ENCODE measurements around the gene MYRFL.

The MYRFL gene

GRCh38 chr12:69932676-69933552 lies 107.9 kb downstream of the MYRFL start:
- DNase-seq (ENCODE audit: low read depth) = no peak

GRCh38 chr12:69934011-69934410 lies 109.0 kb downstream of the MYRFL start:
- DNase-seq (ENCODE audit: low read depth) = no peak

GRCh38 chr12:69935651-69936100 lies 110.6 kb downstream of the MYRFL start:
- DNase-seq (ENCODE audit: low read depth) = no peak

- DNase-seq (ENCODE audit: low read depth) = no peak
Observed at GRCh38 chr12:69936214-69936731, 111.2 kb downstream of the MYRFL start.

GRCh38 chr12:69936766-69937165 lies 111.7 kb downstream of the MYRFL start:
- DNase-seq (ENCODE audit: low read depth) = no peak

GRCh38 chr12:69947123-69947522 lies 122.1 kb downstream of the MYRFL start:
- no peak for DNase-seq (ENCODE audit: low read depth)

GRCh38 chr12:69947897-69948296 lies 122.9 kb downstream of the MYRFL start:
- DNase-seq (ENCODE audit: low read depth) = no peak

- no peak for DNase-seq (ENCODE audit: low read depth)
Observed at GRCh38 chr12:69948851-69949250, 123.8 kb downstream of the MYRFL start.

GRCh38 chr12:69949311-69950002 lies 124.4 kb downstream of the MYRFL start:
- no peak for DNase-seq (ENCODE audit: low read depth)

GRCh38 chr12:69951108-69951507 lies 126.1 kb downstream of the MYRFL start:
- DNase-seq (ENCODE audit: low read depth) = no peak

GRCh38 chr12:69952890-69953289 lies 127.9 kb downstream of the MYRFL start:
- no peak for DNase-seq (ENCODE audit: low read depth)

GRCh38 chr12:69961246-69961645 lies 136.2 kb downstream of the MYRFL start:
- DNase-seq (ENCODE audit: low read depth) = no peak

- no peak for DNase-seq (ENCODE audit: low read depth)
Observed at GRCh38 chr12:69966409-69966808, 141.4 kb downstream of the MYRFL start.

GRCh38 chr12:69966839-69967238 lies 141.8 kb downstream of the MYRFL start:
- DNase-seq (ENCODE audit: low read depth) = no peak

GRCh38 chr12:69969011-69969410 lies 144.0 kb downstream of the MYRFL start:
- DNase-seq (ENCODE audit: low read depth) = no peak

- DNase-seq (ENCODE audit: low read depth) = no peak
Observed at GRCh38 chr12:69972136-69972535, 147.1 kb downstream of the MYRFL start.

GRCh38 chr12:69978020-69978419 lies 153.0 kb downstream of the MYRFL start:
- DNase-seq (ENCODE audit: low read depth) = no peak

- DNase-seq (ENCODE audit: low read depth) = no peak
Observed at GRCh38 chr12:69981881-69982475, 157.0 kb downstream of the MYRFL start.

GRCh38 chr12:69984241-69984640 lies 159.2 kb downstream of the MYRFL start:
- no peak for DNase-seq (ENCODE audit: low read depth)

- no peak for DNase-seq (ENCODE audit: low read depth)
Observed at GRCh38 chr12:69985656-69986055, 160.6 kb downstream of the MYRFL start.

- no peak for DNase-seq (ENCODE audit: low read depth)
Observed at GRCh38 chr12:69986114-69986513, 161.1 kb downstream of the MYRFL start.

- DNase-seq (ENCODE audit: low read depth) = no peak
Observed at GRCh38 chr12:69987579-69988091, 162.6 kb downstream of the MYRFL start.

All from T-helper 22 cell (primary cell).